Frontal cortex (tissue), 4 donors: ENCODE measurements around the gene IZUMO1. TPM values are rescaled to one million over a fixed set of nuclear protein-coding genes. Genes with fewer than 3 reads are reported as not detected.

Experiments used
- DNase-seq, 2 donors: peaks; one replicate each; pipeline ENCODE4 v3.0.0; 2012; ENCODE audit warnings: low spot score in 2 of 2
- FAIRE-seq: peaks from 2 replicates; lab custom pipeline; 2012; peaks lifted over from hg19 to GRCh38; lab: Jason Lieb, UNC
- total RNA-seq: library from RNA; depleted of rRNA; stranded (reverse); fragments of >200 nt; gene quantifications from one replicate; pipeline ENCODE4 v1.2.3, GENCODE V29; 2014
- donor health status: control.
- donor health status: control.
- donor health status: control.

IZUMO1 gene
- total RNA-seq, 1 donor from 2014 or later = not detected

- DNase-seq = no peak
- FAIRE-seq = no peak
Measured at GRCh38 chr19:48760504-48761205, 13.9 kb upstream of the IZUMO1 start.

- FAIRE-seq = no peak
- DNase-seq = no peak
Measured at GRCh38 chr19:48757741-48758144, 11.0 kb upstream of the IZUMO1 start.

GRCh38 chr19:48757089-48757675, 10.5 kb upstream of the IZUMO1 start:
- DNase-seq (no peak), FAIRE-seq (no peak)

GRCh38 chr19:48756686-48757085, 10.0 kb upstream of the IZUMO1 start:
- no peak for FAIRE-seq

GRCh38 chr19:48756212-48756611, 9.5 kb upstream of the IZUMO1 start:
- FAIRE-seq (no peak), DNase-seq (no peak)

More at GRCh38 chr19:48756686-48757085, 10.0 kb upstream of the IZUMO1 start:
- peak in 1 of 2 donors; percentile 15 for DNase-seq

- FAIRE-seq (no peak), DNase-seq (no peak)
Measured at GRCh38 chr19:48755787-48756186, 9.1 kb upstream of the IZUMO1 start.

GRCh38 chr19:48755084-48755641, 8.5 kb upstream of the IZUMO1 start, which contains the start of gene FGF21:
TSS of gene FGF21 (plus strand) at chr19:48755524. CDS start at chr19:48756237, 713 bp downstream.
- DNase-seq (no peak), FAIRE-seq (no peak)

GRCh38 chr19:48752496-48753365, 6.0 kb upstream of the IZUMO1 start, which contains the start of gene FUT1:
TSS of gene FUT1 (minus strand) at chr19:48752641. CDS start at chr19:48751281, 1,360 bp downstream.
- DNase-seq (peak; percentile 42 to 65), FAIRE-seq (no peak)

- FAIRE-seq = no peak
- peak in 1 of 2 donors; percentile 12 for DNase-seq
Measured at GRCh38 chr19:48751845-48752495, 5.3 kb upstream of the IZUMO1 start.

GRCh38 chr19:48750771-48751504, 4.2 kb upstream of the IZUMO1 start:
- peak in 1 of 2 donors; percentile 28 for DNase-seq
- no peak for FAIRE-seq

GRCh38 chr19:48750351-48750750, 3.6 kb upstream of the IZUMO1 start:
- DNase-seq (no peak), FAIRE-seq (no peak)

GRCh38 chr19:48749571-48750198, 3.0 kb upstream of the IZUMO1 start:
- DNase-seq (peak in 1 of 2 donors; percentile 24), FAIRE-seq (no peak)

GRCh38 chr19:48746110-48746509, 599 bp downstream of the IZUMO1 start:
- DNase-seq (no peak), FAIRE-seq (no peak)

- FAIRE-seq (no peak), DNase-seq (peak; percentile 82 to 86)
Measured at GRCh38 chr19:48745208-48745995, 1.3 kb downstream of the IZUMO1 start.

- DNase-seq = no peak
- no peak for FAIRE-seq
Measured at GRCh38 chr19:48742096-48742495, 4.6 kb downstream of the IZUMO1 start.

GRCh38 chr19:48741129-48741999, 5.3 kb downstream of the IZUMO1 start:
- DNase-seq = peak in 1 of 2 donors; percentile 63
- FAIRE-seq = no peak
